Measurements from ENCODE around the gene DNAJC7.

DNAJC7 gene

DNA sequence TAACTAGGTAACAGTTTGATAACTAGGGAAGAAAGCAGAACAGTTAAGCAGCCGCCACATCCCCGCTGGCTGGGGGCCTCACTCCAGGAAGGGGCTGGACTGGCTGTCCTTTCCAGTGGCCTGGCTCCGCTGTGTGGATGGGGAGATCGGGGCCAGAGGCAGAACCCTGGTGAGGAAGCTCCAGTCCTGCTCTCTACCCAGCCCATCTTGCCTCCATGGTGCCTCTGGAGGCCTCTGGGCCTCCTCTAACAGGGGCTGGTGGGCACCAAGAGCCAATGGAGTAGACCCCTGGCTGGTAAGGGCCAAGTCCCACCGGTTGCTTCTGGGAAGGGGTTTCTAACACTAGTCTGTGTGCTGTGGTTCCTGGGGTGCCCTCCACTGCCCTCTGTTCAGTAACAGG is 42.6 kb downstream of the DNAJC7 start:
- TF ChIP-seq ZBTB7A (IDR thresholded peaks at IDR 0.05; ENCODE audit: low read depth) (no peak), EGR1 (IDR thresholded peaks at IDR 0.05) (no peak)

DNA sequence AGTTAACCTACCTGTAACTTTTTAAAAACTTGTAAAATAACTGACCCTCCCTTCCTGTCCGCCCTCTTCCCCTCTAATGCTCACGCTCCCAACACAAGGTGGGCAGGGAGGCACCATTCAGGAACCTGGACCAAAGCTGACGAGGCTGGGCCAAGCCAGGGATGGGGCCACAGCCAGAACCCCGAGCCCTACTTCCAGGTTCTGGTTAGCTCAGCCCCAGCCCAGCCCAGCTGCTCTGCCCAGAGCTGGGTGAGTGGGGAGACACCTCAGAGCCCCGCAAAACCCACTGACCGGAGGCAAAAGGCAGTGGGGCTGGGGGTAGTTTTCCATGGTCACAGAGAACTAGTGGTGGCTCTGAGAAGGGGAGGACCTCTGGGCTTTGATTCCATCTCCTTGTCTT is 43.2 kb downstream of the DNAJC7 start:
- TF ChIP-seq TCF12 (IDR thresholded peaks at IDR 0.05; ENCODE audit: low read depth) (no peak), TEAD4 (IDR thresholded peaks at IDR 0.05) (no peak), ZBTB7A (IDR thresholded peaks at IDR 0.05; ENCODE audit: low read depth) (no peak), TAF1 (IDR thresholded peaks at IDR 0.05; ENCODE audit: low read depth) (no peak), EGR1 (IDR thresholded peaks at IDR 0.05) (no peak), RAD21 (IDR thresholded peaks at IDR 0.05; ENCODE audit: low read depth) (no peak), CREB1 (IDR thresholded peaks at IDR 0.05; ENCODE audit: low read depth) (no peak), CEBPB (IDR thresholded peaks at IDR 0.05) (no peak), EP300 (IDR thresholded peaks at IDR 0.05; ENCODE audit: borderline replicate concordance) (no peak), NFIC (IDR thresholded peaks at IDR 0.05) (no peak), YY1 (IDR thresholded peaks at IDR 0.05; ENCODE audit: low read depth) (no peak), FOXM1 (IDR thresholded peaks at IDR 0.05; ENCODE audit: borderline replicate concordance, low read depth) (no peak)
- TF ChIP-seq, protein P1, sequence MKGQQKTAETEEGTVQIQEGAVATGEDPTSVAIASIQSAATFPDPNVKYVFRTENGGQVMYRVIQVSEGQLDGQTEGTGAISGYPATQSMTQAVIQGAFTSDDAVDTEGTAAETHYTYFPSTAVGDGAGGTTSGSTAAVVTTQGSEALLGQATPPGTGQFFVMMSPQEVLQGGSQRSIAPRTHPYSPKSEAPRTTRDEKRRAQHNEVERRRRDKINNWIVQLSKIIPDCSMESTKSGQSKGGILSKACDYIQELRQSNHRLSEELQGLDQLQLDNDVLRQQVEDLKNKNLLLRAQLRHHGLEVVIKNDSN (IDR thresholded peaks at IDR 0.05) = no peak
- TF ChIP-seq, protein P2, sequence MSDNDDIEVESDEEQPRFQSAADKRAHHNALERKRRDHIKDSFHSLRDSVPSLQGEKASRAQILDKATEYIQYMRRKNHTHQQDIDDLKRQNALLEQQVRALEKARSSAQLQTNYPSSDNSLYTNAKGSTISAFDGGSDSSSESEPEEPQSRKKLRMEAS (IDR thresholded peaks at IDR 0.05) = no peak
- TF ChIP-seq, protein P3, sequence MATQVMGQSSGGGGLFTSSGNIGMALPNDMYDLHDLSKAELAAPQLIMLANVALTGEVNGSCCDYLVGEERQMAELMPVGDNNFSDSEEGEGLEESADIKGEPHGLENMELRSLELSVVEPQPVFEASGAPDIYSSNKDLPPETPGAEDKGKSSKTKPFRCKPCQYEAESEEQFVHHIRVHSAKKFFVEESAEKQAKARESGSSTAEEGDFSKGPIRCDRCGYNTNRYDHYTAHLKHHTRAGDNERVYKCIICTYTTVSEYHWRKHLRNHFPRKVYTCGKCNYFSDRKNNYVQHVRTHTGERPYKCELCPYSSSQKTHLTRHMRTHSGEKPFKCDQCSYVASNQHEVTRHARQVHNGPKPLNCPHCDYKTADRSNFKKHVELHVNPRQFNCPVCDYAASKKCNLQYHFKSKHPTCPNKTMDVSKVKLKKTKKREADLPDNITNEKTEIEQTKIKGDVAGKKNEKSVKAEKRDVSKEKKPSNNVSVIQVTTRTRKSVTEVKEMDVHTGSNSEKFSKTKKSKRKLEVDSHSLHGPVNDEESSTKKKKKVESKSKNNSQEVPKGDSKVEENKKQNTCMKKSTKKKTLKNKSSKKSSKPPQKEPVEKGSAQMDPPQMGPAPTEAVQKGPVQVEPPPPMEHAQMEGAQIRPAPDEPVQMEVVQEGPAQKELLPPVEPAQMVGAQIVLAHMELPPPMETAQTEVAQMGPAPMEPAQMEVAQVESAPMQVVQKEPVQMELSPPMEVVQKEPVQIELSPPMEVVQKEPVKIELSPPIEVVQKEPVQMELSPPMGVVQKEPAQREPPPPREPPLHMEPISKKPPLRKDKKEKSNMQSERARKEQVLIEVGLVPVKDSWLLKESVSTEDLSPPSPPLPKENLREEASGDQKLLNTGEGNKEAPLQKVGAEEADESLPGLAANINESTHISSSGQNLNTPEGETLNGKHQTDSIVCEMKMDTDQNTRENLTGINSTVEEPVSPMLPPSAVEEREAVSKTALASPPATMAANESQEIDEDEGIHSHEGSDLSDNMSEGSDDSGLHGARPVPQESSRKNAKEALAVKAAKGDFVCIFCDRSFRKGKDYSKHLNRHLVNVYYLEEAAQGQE (IDR thresholded peaks at IDR 0.05; ENCODE audit: low read depth) = no peak

DNA sequence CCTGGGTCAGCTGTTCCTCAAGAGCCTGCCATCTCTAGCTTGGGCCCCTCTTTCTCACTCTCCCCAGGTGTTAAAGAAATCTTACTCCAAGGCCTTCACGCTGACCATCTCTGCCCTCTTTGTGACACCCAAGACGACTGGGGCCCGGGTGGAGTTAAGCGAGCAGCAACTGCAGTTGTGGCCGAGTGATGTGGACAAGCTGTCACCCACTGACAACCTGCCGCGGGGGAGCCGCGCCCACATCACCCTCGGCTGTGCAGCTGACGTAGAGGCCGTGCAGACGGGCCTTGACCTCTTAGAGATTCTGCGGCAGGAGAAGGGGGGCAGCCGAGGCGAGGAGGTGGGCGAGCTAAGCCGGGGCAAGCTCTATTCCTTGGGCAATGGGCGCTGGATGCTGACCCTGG is 43.8 kb downstream of the DNAJC7 start:
- TF ChIP-seq, protein P3 (IDR thresholded peaks at IDR 0.05; ENCODE audit: low read depth) = no peak

DNA sequence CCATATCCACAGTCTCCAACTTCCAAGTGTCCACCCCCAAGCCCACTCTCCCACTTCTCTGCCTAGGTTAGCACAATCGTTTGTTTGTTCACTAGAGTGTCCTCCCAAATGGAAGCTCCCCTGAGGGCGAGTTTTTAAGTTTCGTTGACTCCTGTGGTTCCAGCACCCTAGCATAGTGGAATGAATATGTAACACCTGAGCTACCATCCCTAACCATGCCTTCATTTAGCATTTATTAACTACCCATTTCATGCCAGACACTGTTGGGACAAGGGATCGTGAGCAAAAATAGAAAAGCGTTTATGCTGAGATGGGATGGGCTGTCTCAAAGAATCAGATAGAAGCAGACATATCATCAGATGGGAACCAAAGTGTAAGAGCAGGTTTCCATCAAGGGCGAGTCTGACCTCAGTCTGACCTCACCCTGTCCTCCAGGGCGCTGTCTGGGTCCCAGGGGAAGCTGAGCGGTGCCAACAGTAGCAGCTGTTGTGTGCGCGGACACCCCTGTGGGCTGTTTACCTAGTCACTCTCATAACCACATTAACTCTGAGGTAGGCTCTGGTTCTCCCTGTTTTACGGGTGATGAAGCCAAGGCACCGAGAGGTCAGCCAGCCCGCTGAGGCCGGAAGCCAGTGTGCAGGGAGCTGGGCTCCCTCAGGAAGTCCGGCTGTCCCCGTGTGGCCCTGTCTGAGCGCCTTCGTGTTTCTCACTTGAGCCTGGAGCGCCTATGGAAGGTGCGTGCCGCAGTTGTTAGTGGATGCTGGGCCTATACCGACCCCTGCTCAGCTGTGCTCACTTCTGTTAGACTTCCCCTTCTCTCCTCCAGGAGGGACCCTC is 44.5 kb downstream of the DNAJC7 start:
- TF ChIP-seq FOXM1 (IDR thresholded peaks at IDR 0.05; ENCODE audit: borderline replicate concordance, low read depth) = no peak

DNA sequence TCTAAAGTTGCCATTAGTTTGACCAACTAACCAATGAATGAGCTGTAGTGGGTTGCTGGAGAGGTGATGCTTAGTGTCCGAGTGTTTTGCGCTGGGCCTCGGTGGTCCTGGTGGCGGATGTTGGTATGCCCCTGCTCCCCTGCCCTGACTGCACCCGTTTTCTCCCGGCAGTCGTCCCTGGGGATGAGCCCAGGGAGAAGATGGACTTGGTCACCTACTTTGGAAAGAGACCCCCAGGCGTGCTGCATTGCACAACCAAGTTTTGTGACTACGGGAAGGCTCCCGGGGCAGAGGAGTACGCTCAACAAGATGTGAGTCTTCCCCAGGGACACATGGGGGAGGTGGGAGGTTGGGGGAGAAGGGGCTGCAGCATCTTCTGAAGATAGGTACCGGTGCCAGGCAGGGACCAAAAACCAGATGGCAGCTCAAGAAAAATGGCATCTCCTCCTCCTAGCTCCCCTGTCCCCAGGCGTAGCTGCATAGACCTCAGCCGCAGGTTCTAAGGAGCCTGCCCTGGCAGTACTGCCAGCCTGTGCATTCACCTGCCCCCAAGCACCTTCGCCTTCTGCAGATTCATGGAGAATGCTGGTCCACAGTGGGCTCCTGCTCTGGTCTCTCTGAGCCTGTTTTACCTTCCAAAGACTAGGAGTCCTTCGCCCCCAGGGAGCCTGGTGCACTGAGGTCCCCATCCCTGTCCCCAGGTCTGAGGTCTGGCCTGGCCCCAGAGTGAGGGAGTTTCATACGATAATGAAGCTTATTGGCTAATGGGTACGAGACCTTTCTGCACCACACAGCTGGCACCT is 45.3 kb downstream of the DNAJC7 start:
- TF ChIP-seq ZBTB7A (IDR thresholded peaks at IDR 0.05; ENCODE audit: low read depth) (no peak), EGR1 (IDR thresholded peaks at IDR 0.05) (no peak)

DNA sequence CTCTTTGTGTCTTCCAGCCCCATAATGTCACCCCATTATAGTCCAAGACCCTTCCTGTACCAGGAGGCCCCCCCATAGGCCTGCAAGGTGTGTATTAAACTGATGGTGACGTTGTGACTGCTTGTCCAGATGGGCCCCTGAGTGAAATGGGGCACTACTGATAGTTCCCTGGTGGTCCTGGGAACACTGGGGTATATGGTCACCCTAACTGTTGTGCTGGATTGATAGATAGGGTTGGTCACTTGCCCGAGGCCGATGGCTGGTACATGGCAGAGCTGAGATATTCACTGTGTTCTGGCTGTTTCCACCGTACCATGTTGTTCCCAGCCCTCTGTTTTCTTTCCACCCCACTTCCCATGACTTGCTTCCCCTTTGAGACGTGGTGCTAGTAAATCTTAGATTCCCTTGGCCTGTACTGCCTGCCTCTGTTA is 46.3 kb downstream of the DNAJC7 start:
- no peak for TF ChIP-seq RAD21 (IDR thresholded peaks at IDR 0.05; ENCODE audit: low read depth)
- no peak for TF ChIP-seq EP300 (IDR thresholded peaks at IDR 0.05; ENCODE audit: borderline replicate concordance)
- no peak for TF ChIP-seq FOXM1 (IDR thresholded peaks at IDR 0.05; ENCODE audit: borderline replicate concordance, low read depth)
- no peak for TF ChIP-seq TEAD4 (IDR thresholded peaks at IDR 0.05)
- no peak for TF ChIP-seq YY1 (IDR thresholded peaks at IDR 0.05; ENCODE audit: low read depth)
- TF ChIP-seq, protein P2 (IDR thresholded peaks at IDR 0.05) = no peak
- TF ChIP-seq CEBPB (IDR thresholded peaks at IDR 0.05) = no peak
- TF ChIP-seq TAF1 (IDR thresholded peaks at IDR 0.05; ENCODE audit: low read depth) = no peak
- TF ChIP-seq, protein P1 (IDR thresholded peaks at IDR 0.05) = no peak

All from Ishikawa (cell line).